ENCODE measurements around the gene TEDC2. TPM values are rescaled to one million over a fixed set of nuclear protein-coding genes. Genes with fewer than 3 reads are reported as not detected.
"Not testable (repeated sequence)": the region's sequence is repeated elsewhere in the genome, so short reads cannot be mapped to it uniquely, and the experiment has no call there.

TEDC2 gene
- total RNA-seq, 1 donor from 2014 or later, result 12.0 TPM

GRCh38 chr16:2428784-2429033, 31.2 kb upstream of the TEDC2 start:
- no peak for TF ChIP-seq CTCF (IDR thresholded peaks at IDR 0.05; ENCODE audit: insufficient read depth, low read length, poor library complexity, severe bottlenecking)
- Histone ChIP-seq H3K4me3 (ENCODE audit: low read depth, low read length) (peak overlapping the region; percentile 66), H3K27me3 (ENCODE audit: control insufficient read depth, insufficient read depth, low read length) (no peaks in the 10 kb centered on the region), H3K36me3 (ENCODE audit: control insufficient read depth, insufficient read depth, low read length) (no peaks in the 10 kb centered on the region)
- DNase-seq (ENCODE audit: low read depth), result no peak

GRCh38 chr16:2429034-2429770, 30.7 kb upstream of the TEDC2 start, which contains the start of gene CCNF:
Gene CCNF (plus strand): TSS chr16:2429447. CDS start chr16:2429482, 35 bp downstream.
- Histone ChIP-seq H3K27me3 (ENCODE audit: control insufficient read depth, insufficient read depth, low read length) (no peaks in the 10 kb centered on the region), H3K4me3 (ENCODE audit: low read depth, low read length) (peak within 1 kb of the TSS; percentile 78), H3K36me3 (ENCODE audit: control insufficient read depth, insufficient read depth, low read length) (no peaks in the 10 kb centered on the region)
- no peak for TF ChIP-seq CTCF (IDR thresholded peaks at IDR 0.05; ENCODE audit: insufficient read depth, low read length, poor library complexity, severe bottlenecking)
- DNase-seq (ENCODE audit: low read depth), result peak; percentile 63

GRCh38 chr16:2429771-2430663, 29.9 kb upstream of the TEDC2 start:
- no peaks in the 10 kb centered on the region for H3K27me3 ChIP-seq (ENCODE audit: control insufficient read depth, insufficient read depth, low read length)
- peak; percentile 10 for TF ChIP-seq CTCF (IDR thresholded peaks at IDR 0.05; ENCODE audit: insufficient read depth, low read length, poor library complexity, severe bottlenecking)
- H3K4me3 ChIP-seq (ENCODE audit: low read depth, low read length), result peak overlapping the region; percentile 78

GRCh38 chr16:2432286-2432685, 27.6 kb upstream of the TEDC2 start:
- H3K4me3 ChIP-seq (ENCODE audit: low read depth, low read length), result no peak overlapping the region
- no peaks in the 10 kb centered on the region for H3K27me3 ChIP-seq (ENCODE audit: control insufficient read depth, insufficient read depth, low read length)
- TF ChIP-seq CTCF (IDR thresholded peaks at IDR 0.05; ENCODE audit: insufficient read depth, low read length, poor library complexity, severe bottlenecking), result no peak
- peaks cover 3% of the 10 kb centered on the region for H3K36me3 ChIP-seq (ENCODE audit: control insufficient read depth, insufficient read depth, low read length)
- DNase-seq (ENCODE audit: low read depth), result no peak

More at GRCh38 chr16:2429771-2430663, 29.9 kb upstream of the TEDC2 start:
- H3K36me3 ChIP-seq (ENCODE audit: control insufficient read depth, insufficient read depth, low read length), result no peaks in the 10 kb centered on the region
- DNase-seq (ENCODE audit: low read depth), result no peak

GRCh38 chr16:2432801-2433505, 27.0 kb upstream of the TEDC2 start:
- no peak for TF ChIP-seq CTCF (IDR thresholded peaks at IDR 0.05; ENCODE audit: insufficient read depth, low read length, poor library complexity, severe bottlenecking)
- H3K27me3 ChIP-seq (ENCODE audit: control insufficient read depth, insufficient read depth, low read length), result no peaks in the 10 kb centered on the region
- DNase-seq (ENCODE audit: low read depth), result no peak
- no peak overlapping the region for H3K4me3 ChIP-seq (ENCODE audit: low read depth, low read length)
- peaks cover 3% of the 10 kb centered on the region for H3K36me3 ChIP-seq (ENCODE audit: control insufficient read depth, insufficient read depth, low read length)

GRCh38 chr16:2435236-2435635, 24.7 kb upstream of the TEDC2 start:
- not testable (repeated sequence) for H3K27me3 ChIP-seq (ENCODE audit: control insufficient read depth, insufficient read depth, low read length); DNase-seq (ENCODE audit: low read depth); H3K4me3 ChIP-seq (ENCODE audit: low read depth, low read length); H3K36me3 ChIP-seq (ENCODE audit: control insufficient read depth, insufficient read depth, low read length)
